H1 (cell line): Measurements from ENCODE around the gene KEL. TPM values are rescaled to one million over a fixed set of nuclear protein-coding genes. Genes with fewer than 3 reads are reported as not detected.

ENCODE experiments used
- KDM5A ChIP-seq: fragments of 200-600 bp; IDR thresholded peaks from 2 replicates; pipeline ENCODE4 v1.7.1; 2012; ENCODE audit warnings: mild to moderate bottlenecking, low read length, inconsistent platforms, mixed read lengths
- polyA plus RNA-seq, 7 experiments: library from polyadenylated mRNA; depleted of rRNA in 3 of 7; stranded (reverse) in 5 of 7; unstranded in 2 of 7; fragments of >200 nt in 5 of 7; fragments of 200-250 nt in 2 of 7; gene quantifications; 1 replicate in 5 of 7; 2 replicates in 1 of 7; 4 replicates in 1 of 7; pipeline versions ENCODE4 v1.2.1 to v1.2.3, GENCODE V29; 2011 to 2013; ENCODE audit warnings: missing spikeins in 2 of 7, mixed read lengths in 2 of 7
- total RNA-seq: library from RNA; stranded (reverse); fragmentation: NEBNext Ultra II Directional; extraction: Animal tissue kit (Norgen Biotek cat#: 25700); gene quantifications from 2 replicates; pipeline ENCODE4 v1.2.1, GENCODE V29; 2021
- TF ChIP-seq, protein P1 (sequence below): fragments of 300-600 bp; sonication (generic); IDR thresholded peaks from 2 replicates; pipeline ENCODE4 v1.7.1; 2012; ENCODE audit warnings: low read length, moderate library complexity, mild to moderate bottlenecking, inconsistent platforms; ENCODE audit not compliant: insufficient replicate concordance

The KEL gene
- total and polyA plus RNA-seq, 2 of the 8 experiments (the other 6 are each of a cell fraction or from before 2014, with no cell fraction given), result 1.8 to 1.9 TPM

GRCh38 chr7:142894112-142894984, 67.8 kb downstream of the KEL start (continued):
- TF ChIP-seq, protein P1, sequence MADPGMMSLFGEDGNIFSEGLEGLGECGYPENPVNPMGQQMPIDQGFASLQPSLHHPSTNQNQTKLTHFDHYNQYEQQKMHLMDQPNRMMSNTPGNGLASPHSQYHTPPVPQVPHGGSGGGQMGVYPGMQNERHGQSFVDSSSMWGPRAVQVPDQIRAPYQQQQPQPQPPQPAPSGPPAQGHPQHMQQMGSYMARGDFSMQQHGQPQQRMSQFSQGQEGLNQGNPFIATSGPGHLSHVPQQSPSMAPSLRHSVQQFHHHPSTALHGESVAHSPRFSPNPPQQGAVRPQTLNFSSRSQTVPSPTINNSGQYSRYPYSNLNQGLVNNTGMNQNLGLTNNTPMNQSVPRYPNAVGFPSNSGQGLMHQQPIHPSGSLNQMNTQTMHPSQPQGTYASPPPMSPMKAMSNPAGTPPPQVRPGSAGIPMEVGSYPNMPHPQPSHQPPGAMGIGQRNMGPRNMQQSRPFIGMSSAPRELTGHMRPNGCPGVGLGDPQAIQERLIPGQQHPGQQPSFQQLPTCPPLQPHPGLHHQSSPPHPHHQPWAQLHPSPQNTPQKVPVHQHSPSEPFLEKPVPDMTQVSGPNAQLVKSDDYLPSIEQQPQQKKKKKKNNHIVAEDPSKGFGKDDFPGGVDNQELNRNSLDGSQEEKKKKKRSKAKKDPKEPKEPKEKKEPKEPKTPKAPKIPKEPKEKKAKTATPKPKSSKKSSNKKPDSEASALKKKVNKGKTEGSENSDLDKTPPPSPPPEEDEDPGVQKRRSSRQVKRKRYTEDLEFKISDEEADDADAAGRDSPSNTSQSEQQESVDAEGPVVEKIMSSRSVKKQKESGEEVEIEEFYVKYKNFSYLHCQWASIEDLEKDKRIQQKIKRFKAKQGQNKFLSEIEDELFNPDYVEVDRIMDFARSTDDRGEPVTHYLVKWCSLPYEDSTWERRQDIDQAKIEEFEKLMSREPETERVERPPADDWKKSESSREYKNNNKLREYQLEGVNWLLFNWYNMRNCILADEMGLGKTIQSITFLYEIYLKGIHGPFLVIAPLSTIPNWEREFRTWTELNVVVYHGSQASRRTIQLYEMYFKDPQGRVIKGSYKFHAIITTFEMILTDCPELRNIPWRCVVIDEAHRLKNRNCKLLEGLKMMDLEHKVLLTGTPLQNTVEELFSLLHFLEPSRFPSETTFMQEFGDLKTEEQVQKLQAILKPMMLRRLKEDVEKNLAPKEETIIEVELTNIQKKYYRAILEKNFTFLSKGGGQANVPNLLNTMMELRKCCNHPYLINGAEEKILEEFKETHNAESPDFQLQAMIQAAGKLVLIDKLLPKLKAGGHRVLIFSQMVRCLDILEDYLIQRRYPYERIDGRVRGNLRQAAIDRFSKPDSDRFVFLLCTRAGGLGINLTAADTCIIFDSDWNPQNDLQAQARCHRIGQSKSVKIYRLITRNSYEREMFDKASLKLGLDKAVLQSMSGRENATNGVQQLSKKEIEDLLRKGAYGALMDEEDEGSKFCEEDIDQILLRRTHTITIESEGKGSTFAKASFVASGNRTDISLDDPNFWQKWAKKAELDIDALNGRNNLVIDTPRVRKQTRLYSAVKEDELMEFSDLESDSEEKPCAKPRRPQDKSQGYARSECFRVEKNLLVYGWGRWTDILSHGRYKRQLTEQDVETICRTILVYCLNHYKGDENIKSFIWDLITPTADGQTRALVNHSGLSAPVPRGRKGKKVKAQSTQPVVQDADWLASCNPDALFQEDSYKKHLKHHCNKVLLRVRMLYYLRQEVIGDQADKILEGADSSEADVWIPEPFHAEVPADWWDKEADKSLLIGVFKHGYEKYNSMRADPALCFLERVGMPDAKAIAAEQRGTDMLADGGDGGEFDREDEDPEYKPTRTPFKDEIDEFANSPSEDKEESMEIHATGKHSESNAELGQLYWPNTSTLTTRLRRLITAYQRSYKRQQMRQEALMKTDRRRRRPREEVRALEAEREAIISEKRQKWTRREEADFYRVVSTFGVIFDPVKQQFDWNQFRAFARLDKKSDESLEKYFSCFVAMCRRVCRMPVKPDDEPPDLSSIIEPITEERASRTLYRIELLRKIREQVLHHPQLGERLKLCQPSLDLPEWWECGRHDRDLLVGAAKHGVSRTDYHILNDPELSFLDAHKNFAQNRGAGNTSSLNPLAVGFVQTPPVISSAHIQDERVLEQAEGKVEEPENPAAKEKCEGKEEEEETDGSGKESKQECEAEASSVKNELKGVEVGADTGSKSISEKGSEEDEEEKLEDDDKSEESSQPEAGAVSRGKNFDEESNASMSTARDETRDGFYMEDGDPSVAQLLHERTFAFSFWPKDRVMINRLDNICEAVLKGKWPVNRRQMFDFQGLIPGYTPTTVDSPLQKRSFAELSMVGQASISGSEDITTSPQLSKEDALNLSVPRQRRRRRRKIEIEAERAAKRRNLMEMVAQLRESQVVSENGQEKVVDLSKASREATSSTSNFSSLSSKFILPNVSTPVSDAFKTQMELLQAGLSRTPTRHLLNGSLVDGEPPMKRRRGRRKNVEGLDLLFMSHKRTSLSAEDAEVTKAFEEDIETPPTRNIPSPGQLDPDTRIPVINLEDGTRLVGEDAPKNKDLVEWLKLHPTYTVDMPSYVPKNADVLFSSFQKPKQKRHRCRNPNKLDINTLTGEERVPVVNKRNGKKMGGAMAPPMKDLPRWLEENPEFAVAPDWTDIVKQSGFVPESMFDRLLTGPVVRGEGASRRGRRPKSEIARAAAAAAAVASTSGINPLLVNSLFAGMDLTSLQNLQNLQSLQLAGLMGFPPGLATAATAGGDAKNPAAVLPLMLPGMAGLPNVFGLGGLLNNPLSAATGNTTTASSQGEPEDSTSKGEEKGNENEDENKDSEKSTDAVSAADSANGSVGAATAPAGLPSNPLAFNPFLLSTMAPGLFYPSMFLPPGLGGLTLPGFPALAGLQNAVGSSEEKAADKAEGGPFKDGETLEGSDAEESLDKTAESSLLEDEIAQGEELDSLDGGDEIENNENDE, result no peak
- TF ChIP-seq KDM5A, result no peak
